Prostate gland (tissue), 2 donors: ENCODE data around the gene LCK. TPM values are rescaled to one million over a fixed set of nuclear protein-coding genes. Genes with fewer than 3 reads are reported as not detected.
"Not testable (repeated sequence)": the region's sequence is repeated elsewhere in the genome, so short reads cannot be mapped to it uniquely, and the experiment has no call there.

Source experiments
- DNase-seq: peaks from one replicate; pipeline ENCODE4 v3.0.0-alpha.2; 2019; ENCODE audit warnings: low spot score
- H3K27ac ChIP-seq, 2 donors: fragments of 200-600 bp; sonication (generic); 2 replicates each; pipeline ENCODE4 v1.5.1; 2017 to 2019
- H3K27me3 ChIP-seq: fragments of 200-600 bp; sonication (generic); replicated peaks from 2 replicates; pipeline ENCODE4 v1.5.1; 2019; ENCODE audit not compliant: insufficient read depth
- H3K36me3 ChIP-seq, 2 donors: fragments of 200-600 bp; sonication (generic); 1 replicate in 1 of 2; 2 replicates in 1 of 2; pipeline versions ENCODE4 v1.5.1 to v1.8.1; 2017 to 2019
- H3K4me1 ChIP-seq: fragments of 200-600 bp; sonication (generic); replicated peaks from 2 replicates; pipeline ENCODE4 v1.5.1; 2019
- H3K4me3 ChIP-seq, 2 donors: fragments of 200-600 bp; sonication (generic); 2 replicates each; pipeline ENCODE4 v1.5.1; 2017 to 2019
- H3K9me3 ChIP-seq: fragments of 200-600 bp; sonication (generic); 2 replicates; pipeline ENCODE4 v1.5.1; 2017
- CTCF ChIP-seq, 4 experiments: fragments of 200-600 bp in 2 of 4; fragments of 450-650 bp in 2 of 4; sonication (generic) in 2 of 4; IDR thresholded peaks; 1 replicate in 3 of 4; 2 replicates in 1 of 4; pipeline ENCODE4 v1.5.1; 2016 to 2019; ENCODE audit warnings: antibody characterized with exemption in 4 of 4, mild to moderate bottlenecking in 2 of 4, moderate library complexity in 2 of 4
- POLR2A ChIP-seq: fragments of 450-650 bp; IDR thresholded peaks from one replicate; pipeline ENCODE4 v1.6.1; 2016; ENCODE audit warnings: antibody characterized with exemption, mild to moderate bottlenecking
- POLR2AphosphoS5 ChIP-seq: sonication (generic); formaldehyde crosslinking; IDR thresholded peaks from one replicate; pipeline ENCODE4 v1.6.1; 2017; ENCODE audit warnings: antibody characterized with exemption
- WGBS: methylation state at CpG from one replicate; pipeline ENCODE4 v1.1.5; 2018; 5-methylcytosine and 5-hydroxymethylcytosine counted together
- intact Hi-C: fragments of 100-400 bp; cut with DNase I; formaldehyde crosslinking; loops from one replicate; pipeline ENCODE4 v1.14.2; 2022
- total RNA-seq, 2 donors: library from RNA; depleted of rRNA; stranded (reverse); fragments of >200 nt; gene quantifications; one replicate each; pipeline ENCODE4 v1.1.0, GENCODE V29; 2016

LCK gene
- total RNA-seq, 2 donors from 2014 or later: 1.3 to 4.4 TPM

GRCh38 chr1:32273391-32274208 is 22.5 kb downstream of the LCK start:
- no peaks in the 10 kb centered on the region for H3K9me3 ChIP-seq
- no peaks in the 10 kb centered on the region for H3K27me3 ChIP-seq
- WGBS: 32% methylated on average over 10 of the region's 10 CpGs
- H3K36me3 ChIP-seq: no peaks in the 10 kb centered on the region
- intact Hi-C loops: no loop called here
- no peaks in the 10 kb centered on the region for H3K4me1 ChIP-seq
- no peak overlapping the region for H3K27ac ChIP-seq
- TF ChIP-seq POLR2AphosphoS5: no peak
- no peak for TF ChIP-seq CTCF (IDR thresholded peaks at IDR 0.05)
- TF ChIP-seq POLR2A: no peak
- no peak overlapping the region for H3K4me3 ChIP-seq
- no peak for DNase-seq

- intact Hi-C loops: no loop called here
- TF ChIP-seq POLR2A: no peak
- no peak for TF ChIP-seq POLR2AphosphoS5
- TF ChIP-seq CTCF (IDR thresholded peaks at IDR 0.05): no peak
- WGBS: 83% methylated on average over 31 of the region's 31 CpGs
- H3K9me3 ChIP-seq: no peaks in the 10 kb centered on the region
- H3K4me1 ChIP-seq: no peaks in the 10 kb centered on the region
- no peaks in the 10 kb centered on the region for H3K36me3 ChIP-seq
- no peak overlapping the region for H3K27ac ChIP-seq
- no peak overlapping the region for H3K4me3 ChIP-seq
- H3K27me3 ChIP-seq: no peaks in the 10 kb centered on the region
- DNase-seq: no peak
Measured at GRCh38 chr1:32274646-32275340, 23.7 kb downstream of the LCK start.

GRCh38 chr1:32275424-32275823 is 24.4 kb downstream of the LCK start:
- no peaks in the 10 kb centered on the region for H3K27me3 ChIP-seq
- peak overlapping the region in 1 of 2 donors; percentile 11 for H3K4me3 ChIP-seq
- no peaks in the 10 kb centered on the region for H3K9me3 ChIP-seq
- H3K36me3 ChIP-seq: no peaks in the 10 kb centered on the region
- no peak for DNase-seq
- no peak overlapping the region for H3K27ac ChIP-seq
- 23% methylated on average over 20 of the region's 41 CpGs for WGBS
- H3K4me1 ChIP-seq: no peaks in the 10 kb centered on the region
- intact Hi-C loops: no loop called here
- no peak for TF ChIP-seq POLR2A

- no peak for TF ChIP-seq CTCF (IDR thresholded peaks at IDR 0.05)
- TF ChIP-seq POLR2AphosphoS5: no peak
- TF ChIP-seq POLR2A: no peak
- no peak for DNase-seq
- intact Hi-C loops: no loop called here
- Histone ChIP-seq H3K27me3 (no peaks in the 10 kb centered on the region), H3K36me3 (no peaks in the 10 kb centered on the region), H3K9me3 (no peaks in the 10 kb centered on the region), H3K27ac (no peak overlapping the region), H3K4me3 (no peak overlapping the region), H3K4me1 (no peaks in the 10 kb centered on the region)
- 83% methylated on average over 30 of the region's 30 CpGs for WGBS
Measured at GRCh38 chr1:32276032-32276782, 25.1 kb downstream of the LCK start.

- H3K27ac ChIP-seq, DNase-seq, H3K9me3 ChIP-seq, H3K4me3 ChIP-seq, H3K36me3 ChIP-seq, intact Hi-C loops, H3K27me3 ChIP-seq, H3K4me1 ChIP-seq: not testable (repeated sequence)
- WGBS: 91% methylated on average over 8 of the region's 8 CpGs
Measured at GRCh38 chr1:32284777-32285176, 33.7 kb downstream of the LCK start.
